Sigmoid colon (tissue), 7 donors: ENCODE data around the gene PEPD. TPM values are rescaled to one million over a fixed set of nuclear protein-coding genes. Genes with fewer than 3 reads are reported as not detected.

Experiments used
- DNase-seq: peaks from one replicate; pipeline ENCODE4 v3.0.0-alpha.2; 2019
- H3K27ac ChIP-seq, 4 donors: fragments of 200-600 bp; sonication (generic); one replicate each; pipeline ENCODE4 v1.5.1; 2016 to 2019; ENCODE audit warnings: mild to moderate bottlenecking in 1 of 4
- H3K27me3 ChIP-seq, 3 donors: fragments of 200-600 bp; sonication (generic); one replicate each; pipeline ENCODE4 v1.5.1; 2019; ENCODE audit warnings: mild to moderate bottlenecking in 1 of 3
- H3K36me3 ChIP-seq, 4 donors: fragments of 200-600 bp; sonication (generic); one replicate each; pipeline ENCODE4 v1.5.1; 2016 to 2019
- H3K4me1 ChIP-seq, 4 donors: fragments of 200-600 bp; sonication (generic); one replicate each; pipeline ENCODE4 v1.5.1; 2017 to 2019
- H3K4me3 ChIP-seq, 4 donors: fragments of 200-600 bp; sonication (generic); one replicate each; pipeline ENCODE4 v1.5.1; 2017 to 2019; ENCODE audit warnings: mild to moderate bottlenecking in 2 of 4, moderate library complexity in 1 of 4
- H3K9me3 ChIP-seq, 4 donors: fragments of 200-600 bp in 3 of 4; sonication (generic) in 3 of 4; one replicate each; pipeline versions ENCODE4 v1.5.1 to v1.6.1; 2013 to 2019
- EP300 ChIP-seq, 4 donors: sonication (generic); formaldehyde crosslinking; IDR thresholded peaks; one replicate each; pipeline ENCODE4 v1.6.1; 2017; ENCODE audit warnings: antibody characterized with exemption in 4 of 4
- POLR2A ChIP-seq, 2 donors: fragments of 450-650 bp; IDR thresholded peaks; one replicate each; pipeline ENCODE4 v1.6.1; 2016; ENCODE audit warnings: antibody characterized with exemption in 2 of 2, mild to moderate bottlenecking in 2 of 2, moderate library complexity in 2 of 2
- POLR2AphosphoS5 ChIP-seq, 4 donors: sonication (generic); formaldehyde crosslinking; IDR thresholded peaks; one replicate each; pipeline ENCODE4 v1.6.1; 2017; ENCODE audit warnings: antibody characterized with exemption in 4 of 4
- WGBS, 2 donors: extraction: QIAGEN DNeasy Blood & Tissue Kit; methylation state at CpG; one replicate each; pipeline ENCODE4 v1.1.7; 2013; 5-methylcytosine and 5-hydroxymethylcytosine counted together
- intact Hi-C: fragments of 100-400 bp; cut with DNase I; formaldehyde crosslinking; loops from one replicate; pipeline ENCODE4 v1.15.1; 2023
- polyA plus RNA-seq, 3 donors: library from polyadenylated mRNA; stranded (reverse); fragments of 200-250 nt; gene quantifications; one replicate each; pipeline ENCODE4 v1.2.3, GENCODE V29; 2013
- total RNA-seq, 4 donors: library from RNA; depleted of rRNA; stranded (reverse); fragments of >200 nt; gene quantifications; one replicate each; pipeline ENCODE4 v1.1.0, GENCODE V29; 2016
- TF ChIP-seq, protein P1 (sequence below), 4 experiments: fragments of 450-650 bp in 3 of 4; fragments of 200-600 bp in 1 of 4; IDR thresholded peaks; one replicate each; pipeline ENCODE4 v1.5.1; 2016 to 2019; ENCODE audit warnings: antibody characterized with exemption in 4 of 4, mild to moderate bottlenecking in 3 of 4, moderate library complexity in 2 of 4
- donor health status: healthy with polysubstance abuse.
- donor health status: Bipolar disorder and iron deficiency.
- donor health status: healthy.

PEPD gene
- total and polyA plus RNA-seq, 7 donors: 50.0 to 187 (median 67.8) TPM

DNA sequence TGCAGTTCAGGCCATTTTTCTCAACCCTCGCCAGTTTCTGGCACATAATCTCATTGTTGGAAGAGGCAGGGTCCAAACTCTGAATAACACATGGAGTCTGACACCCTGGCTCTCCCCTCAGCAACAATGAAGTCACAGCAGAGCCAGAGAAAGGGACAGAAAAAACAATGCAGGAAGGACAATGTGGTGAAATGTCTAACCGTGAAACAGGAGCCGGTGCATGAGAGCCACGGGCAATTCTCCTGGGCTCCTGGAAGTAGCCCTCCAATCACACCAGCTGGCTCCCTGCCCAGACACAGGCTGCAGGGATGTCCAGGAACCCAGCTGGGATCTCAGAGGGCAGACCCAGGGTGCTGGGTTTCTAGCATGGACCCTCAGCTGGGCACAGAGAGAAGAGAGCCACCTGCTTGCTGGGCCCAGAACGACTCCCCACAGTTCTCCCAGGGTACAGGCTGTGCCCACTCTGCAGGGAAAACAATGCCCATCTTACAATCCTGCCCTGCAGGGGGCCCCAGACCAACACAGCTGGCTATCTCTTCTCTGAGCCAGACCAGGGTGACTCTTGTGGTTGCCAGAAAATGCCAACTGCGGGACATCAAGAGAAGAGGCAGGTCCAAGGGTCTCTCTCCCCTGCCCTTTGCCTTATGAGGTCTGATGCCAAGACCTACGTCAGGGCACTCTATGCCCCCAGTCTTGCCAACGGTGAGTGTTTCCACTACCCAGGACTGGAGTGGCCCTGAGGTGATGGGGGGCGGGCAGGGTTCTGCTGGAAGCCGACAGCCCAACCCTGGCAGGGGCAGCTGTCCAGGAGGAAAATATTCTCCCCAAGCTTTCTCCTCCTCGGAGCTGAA lies 83.5 kb downstream of the PEPD start:
- no peaks in the 10 kb centered on the region for H3K36me3 ChIP-seq
- WGBS, 2 donors: 67 to 80% methylated on average over 11 of the region's 11 CpGs
- H3K4me3 ChIP-seq: no peak overlapping the region
- DNase-seq: peak; percentile 66
- H3K27ac ChIP-seq: no peak overlapping the region
- no peaks in the 10 kb centered on the region for H3K27me3 ChIP-seq
- no peaks in the 10 kb centered on the region for H3K9me3 ChIP-seq
- intact Hi-C loops: no loop called here
- TF ChIP-seq POLR2A (IDR thresholded peaks at IDR 0.05): no peak
- no peak for TF ChIP-seq POLR2AphosphoS5 (IDR thresholded peaks at IDR 0.05)
- peaks cover 0 to 20% (median 10%) of the 10 kb centered on the region in 4 donors for H3K4me1 ChIP-seq

DNA sequence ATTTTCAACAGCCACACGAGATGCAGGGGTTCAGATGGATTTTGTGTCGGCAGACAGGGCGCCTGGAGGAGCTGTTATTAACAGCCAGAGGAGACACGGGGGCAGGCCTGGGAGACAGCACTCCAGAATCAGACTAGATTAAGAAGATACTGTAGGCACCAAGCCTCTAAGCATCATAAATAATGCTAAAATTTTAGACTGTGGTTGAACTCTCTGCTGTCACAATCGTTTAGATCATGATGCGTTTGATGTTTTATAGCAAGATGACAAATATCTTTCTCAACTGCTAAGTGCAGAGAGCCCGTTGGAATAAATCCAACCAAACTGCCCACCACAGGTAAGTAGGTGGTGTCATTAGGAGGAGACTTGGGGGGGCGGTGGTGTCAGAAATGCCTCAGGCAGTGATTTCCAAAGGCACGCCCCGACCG lies 84.2 kb downstream of the PEPD start:
- Histone ChIP-seq H3K27me3 (no peaks in the 10 kb centered on the region), H3K27ac (no peak overlapping the region), H3K4me1 (peaks cover 0 to 20% (median 10%) of the 10 kb centered on the region in 4 donors), H3K36me3 (no peaks in the 10 kb centered on the region), H3K4me3 (no peak overlapping the region), H3K9me3 (no peaks in the 10 kb centered on the region)
- WGBS, 2 donors: 72 to 73% methylated on average over 11 of the region's 11 CpGs
- intact Hi-C loops: no loop called here
- TF ChIP-seq POLR2A (IDR thresholded peaks at IDR 0.05) (no peak), POLR2AphosphoS5 (IDR thresholded peaks at IDR 0.05) (no peak), EP300 (IDR thresholded peaks at IDR 0.05) (no peak)
- TF ChIP-seq, protein P1, sequence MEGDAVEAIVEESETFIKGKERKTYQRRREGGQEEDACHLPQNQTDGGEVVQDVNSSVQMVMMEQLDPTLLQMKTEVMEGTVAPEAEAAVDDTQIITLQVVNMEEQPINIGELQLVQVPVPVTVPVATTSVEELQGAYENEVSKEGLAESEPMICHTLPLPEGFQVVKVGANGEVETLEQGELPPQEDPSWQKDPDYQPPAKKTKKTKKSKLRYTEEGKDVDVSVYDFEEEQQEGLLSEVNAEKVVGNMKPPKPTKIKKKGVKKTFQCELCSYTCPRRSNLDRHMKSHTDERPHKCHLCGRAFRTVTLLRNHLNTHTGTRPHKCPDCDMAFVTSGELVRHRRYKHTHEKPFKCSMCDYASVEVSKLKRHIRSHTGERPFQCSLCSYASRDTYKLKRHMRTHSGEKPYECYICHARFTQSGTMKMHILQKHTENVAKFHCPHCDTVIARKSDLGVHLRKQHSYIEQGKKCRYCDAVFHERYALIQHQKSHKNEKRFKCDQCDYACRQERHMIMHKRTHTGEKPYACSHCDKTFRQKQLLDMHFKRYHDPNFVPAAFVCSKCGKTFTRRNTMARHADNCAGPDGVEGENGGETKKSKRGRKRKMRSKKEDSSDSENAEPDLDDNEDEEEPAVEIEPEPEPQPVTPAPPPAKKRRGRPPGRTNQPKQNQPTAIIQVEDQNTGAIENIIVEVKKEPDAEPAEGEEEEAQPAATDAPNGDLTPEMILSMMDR (IDR thresholded peaks at IDR 0.05): no peak
- DNase-seq: peak; percentile 27

DNA sequence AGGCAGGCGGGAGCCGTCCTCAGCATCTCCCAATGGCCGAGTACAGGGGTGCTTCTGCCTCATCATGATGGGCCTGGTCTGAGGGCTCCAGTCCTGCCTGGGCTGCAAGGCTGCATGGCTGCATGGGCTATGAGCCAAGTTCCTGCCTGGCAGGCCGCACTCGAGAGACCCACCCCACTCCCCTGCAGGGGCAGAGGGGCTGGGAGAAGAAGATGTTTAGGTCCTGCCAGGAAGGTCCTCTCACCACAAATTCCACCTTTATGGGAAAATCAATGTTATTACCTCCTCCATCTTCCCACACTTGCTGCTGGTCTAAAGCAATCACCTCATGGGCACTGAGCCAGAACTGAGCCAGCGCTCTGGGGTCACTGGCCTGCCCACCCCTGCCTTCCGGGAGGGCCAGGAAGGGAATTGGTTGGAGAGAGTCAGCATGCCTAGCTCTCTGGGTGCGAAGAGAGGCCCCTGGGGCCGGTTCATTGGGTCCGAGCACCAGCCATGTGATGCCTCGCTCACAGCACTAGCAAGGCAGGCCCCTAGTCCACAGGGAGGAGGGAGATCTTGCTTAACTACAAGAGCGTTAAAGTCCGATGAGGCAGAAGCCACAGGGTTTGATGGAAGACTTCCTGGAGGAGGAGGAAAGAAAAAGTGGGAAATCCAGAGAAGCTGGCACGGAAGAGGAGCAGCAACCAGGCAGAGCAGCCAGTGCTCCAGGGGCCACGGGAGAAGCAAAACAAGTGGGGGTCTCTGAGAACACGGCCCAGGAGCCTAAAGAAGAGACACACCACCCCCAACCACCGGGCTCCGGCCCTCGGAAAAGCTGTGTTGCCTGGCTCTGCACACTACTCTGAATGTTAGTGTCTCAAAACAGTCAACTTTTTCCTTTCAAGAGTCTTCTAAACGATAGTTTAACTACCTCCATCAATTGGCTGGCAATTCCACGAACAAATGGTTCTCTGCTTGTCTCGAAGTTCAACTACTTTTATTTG lies 84.9 kb downstream of the PEPD start:
- intact Hi-C loops: no loop called here

DNA sequence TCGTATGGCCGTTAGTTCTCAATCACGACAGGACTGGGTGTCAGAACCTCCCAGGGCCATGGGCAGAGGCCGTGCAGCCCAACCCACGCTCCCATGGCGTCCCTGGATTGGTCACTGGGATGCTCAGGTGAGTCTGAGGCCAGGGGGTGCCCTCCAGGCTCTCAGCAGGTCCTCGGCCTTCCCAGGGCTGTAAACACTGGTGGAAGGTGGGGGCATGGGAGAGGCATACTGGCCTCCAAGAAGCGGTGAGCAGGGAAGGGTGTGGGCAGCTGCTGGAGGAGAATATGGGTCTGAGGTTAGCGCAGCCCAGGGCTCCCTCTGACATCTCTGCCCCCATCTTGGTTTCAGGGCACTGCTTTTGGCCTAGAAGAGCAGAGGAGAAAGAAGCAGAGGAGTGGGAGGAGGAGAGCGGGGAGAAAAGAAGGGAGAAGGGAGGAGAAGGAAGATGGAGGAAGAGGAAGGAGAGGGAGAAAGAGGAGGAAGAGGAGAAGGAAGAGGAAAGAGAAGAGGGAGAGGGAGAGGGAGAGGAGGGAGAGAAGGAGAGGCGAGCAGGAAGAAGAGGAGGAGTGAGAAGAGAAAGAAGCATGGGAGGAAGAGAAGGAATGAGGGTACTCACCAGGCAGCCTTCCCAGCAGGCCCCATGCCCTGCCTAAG lies 85.8 kb downstream of the PEPD start:
- TF ChIP-seq, protein P1 (IDR thresholded peaks at IDR 0.05): no peak
- TF ChIP-seq POLR2A (IDR thresholded peaks at IDR 0.05): no peak
- Histone ChIP-seq H3K27me3 (no peaks in the 10 kb centered on the region), H3K27ac (no peak overlapping the region), H3K9me3 (no peaks in the 10 kb centered on the region), H3K4me3 (no peak overlapping the region), H3K4me1 (peaks cover 0 to 20% (median 10%) of the 10 kb centered on the region in 4 donors), H3K36me3 (no peaks in the 10 kb centered on the region)
- peak; percentile 56 for DNase-seq
- intact Hi-C loops: no loop called here
- 91% methylated on average over 11 of the region's 11 CpGs for WGBS, 2 donors

More for the DNA sequence above, 84.9 kb downstream of the PEPD start:
- peaks cover 0 to 20% (median 10%) of the 10 kb centered on the region in 4 donors for H3K4me1 ChIP-seq
- H3K4me3 ChIP-seq: no peak overlapping the region
- no peak overlapping the region for H3K27ac ChIP-seq
- H3K36me3 ChIP-seq: no peaks in the 10 kb centered on the region
- TF ChIP-seq, protein P1 (IDR thresholded peaks at IDR 0.05): no peak
- TF ChIP-seq EP300 (IDR thresholded peaks at IDR 0.05) (no peak), POLR2A (IDR thresholded peaks at IDR 0.05) (no peak), POLR2AphosphoS5 (IDR thresholded peaks at IDR 0.05) (no peak)
- H3K9me3 ChIP-seq: no peaks in the 10 kb centered on the region
- no peaks in the 10 kb centered on the region for H3K27me3 ChIP-seq
- DNase-seq: peak; percentile 60
- WGBS, 2 donors: 81 to 88% methylated on average over 22 of the region's 22 CpGs
